GM12878 (cell line): ENCODE data around the gene SQSTM1. TPM values are rescaled to one million over a fixed set of nuclear protein-coding genes. Genes with fewer than 3 reads are reported as not detected.

Experiments
- ATAC-seq: fragments of 200-7000 bp; cut with Tn5 transposase; 3 replicates; pipeline ENCODE4 v1.9.1; 2020; ENCODE audit warnings: mild to moderate bottlenecking, moderate library complexity
- BruUV-seq: library from RNA; stranded (reverse); fragments of 400-500 nt; replicated peaks from 2 replicates; lab custom pipeline; 2021; lab: Mats Ljungman, UMichigan
- CTCF ChIA-PET: fragments of 300-600 bp; sonication (Branson Sonifier 250); formaldehyde crosslinking; extraction: SDS; loops from one replicate; lab custom pipeline; 2021; ENCODE audit warnings: inconsistent platforms; lab: Yijun Ruan, JAX
- POLR2A ChIA-PET: fragments of 350-600 bp; formaldehyde crosslinking; extraction: SDS; loops from one replicate; lab custom pipeline; 2021; ENCODE audit warnings: inconsistent platforms; lab: Charles Lee
- RAD21 ChIA-PET: fragments of 300-600 bp; sonication (Branson Sonifier 250); formaldehyde crosslinking; loops from one replicate; lab custom pipeline; 2023; ENCODE audit warnings: antibody characterized with exemption; ENCODE audit not compliant: unreplicated experiment; lab: Charles Lee
- SMC1A ChIA-PET: fragments of 300-600 bp; sonication (Branson Sonifier 250); formaldehyde crosslinking; loops from one replicate; lab custom pipeline; 2023; ENCODE audit not compliant: unreplicated experiment, uncharacterized antibody; lab: Charles Lee
- DNase-seq: peaks from one replicate; pipeline ENCODE4 v3.0.0-alpha.2; 2011; ENCODE audit warnings: low read depth, low spot score
- FAIRE-seq: peaks from 3 replicates; lab custom pipeline; 2011; peaks lifted over from hg19 to GRCh38; lab: Jason Lieb, UNC
- H2AFZ ChIP-seq: 2 replicates; pipeline ENCODE4 v1.6.0; 2011; ENCODE audit warnings: low read depth, low read length, control low read depth; ENCODE audit not compliant: control insufficient read depth
- H3K27ac ChIP-seq: 2 replicates; pipeline ENCODE4 v1.5.1; 2011; ENCODE audit warnings: control low read depth; ENCODE audit not compliant: control insufficient read depth, insufficient read depth
- H3K27me3 ChIP-seq, 2 experiments: replicated peaks in 1 of 2; 2 replicates each; pipeline versions ENCODE4 v1.6.0 to v1.6.1; 2011; ENCODE audit warnings: low read length in 1 of 2; ENCODE audit not compliant: control insufficient read depth in 2 of 2, insufficient read depth in 2 of 2
- H3K36me3 ChIP-seq, 2 experiments: 2 replicates each; pipeline ENCODE4 v1.5.1; 2011; ENCODE audit warnings: low read length in 1 of 2; ENCODE audit not compliant: control insufficient read depth in 2 of 2, insufficient read depth in 2 of 2
- H3K4me1 ChIP-seq: 2 replicates; pipeline ENCODE4 v1.6.1; 2011; ENCODE audit warnings: mild to moderate bottlenecking, low read length, moderate library complexity, mixed read lengths; ENCODE audit not compliant: control insufficient read depth, insufficient read depth
- H3K4me2 ChIP-seq: 2 replicates; pipeline ENCODE4 v1.6.0; 2011; ENCODE audit warnings: control low read depth; ENCODE audit not compliant: control insufficient read depth, insufficient read depth
- H3K4me3 ChIP-seq: fragments of 200-600 bp; sonication (generic); 2 replicates; pipeline ENCODE4 v1.5.1; 2016
- H3K79me2 ChIP-seq: 2 replicates; pipeline ENCODE4 v1.6.0; 2011; ENCODE audit warnings: low read length; ENCODE audit not compliant: control insufficient read depth, insufficient read depth
- H3K9ac ChIP-seq: 2 replicates; pipeline ENCODE4 v1.8.0; 2011; ENCODE audit warnings: low read length, control low read depth, mixed read lengths; ENCODE audit not compliant: control insufficient read depth, insufficient read depth
- H3K9me3 ChIP-seq: replicated peaks from 3 replicates; pipeline ENCODE4 v1.5.1; 2011; ENCODE audit warnings: mild to moderate bottlenecking, low read length; ENCODE audit not compliant: control insufficient read depth, insufficient read depth
- H4K20me1 ChIP-seq: 2 replicates; pipeline ENCODE4 v1.6.0; 2011; ENCODE audit not compliant: control insufficient read depth, insufficient read depth
- CHD2 ChIP-seq: IDR thresholded peaks from 2 replicates; pipeline ENCODE4 v1.6.1; 2011; ENCODE audit warnings: low read depth, low read length, improper control_type of control experiment, borderline replicate concordance
- CUX1 ChIP-seq: IDR thresholded peaks from 2 replicates; pipeline ENCODE4 v1.6.1; 2012; ENCODE audit warnings: improper control_type of control experiment, low read depth, low read length; ENCODE audit not compliant: insufficient replicate concordance
- JUNB ChIP-seq: IDR thresholded peaks from 2 replicates; pipeline ENCODE4 v1.6.1; 2016; ENCODE audit warnings: antibody characterized with exemption, mild to moderate bottlenecking
- NR2F1 ChIP-seq: fragments of 450-650 bp; conservative IDR thresholded peaks from 2 replicates; pipeline ENCODE4 v1.6.1; 2017; ENCODE audit warnings: mild to moderate bottlenecking
- PKNOX1 ChIP-seq: fragments of 450-650 bp; IDR thresholded peaks from 2 replicates; pipeline ENCODE4 v1.6.1; 2016; ENCODE audit warnings: mild to moderate bottlenecking
- SMARCA5 ChIP-seq: fragments of 450-650 bp; IDR thresholded peaks from 2 replicates; pipeline ENCODE4 v1.6.1; 2017; ENCODE audit warnings: mild to moderate bottlenecking
- STAT3 ChIP-seq: IDR thresholded peaks from 2 replicates; pipeline ENCODE4 v1.6.1; 2011; ENCODE audit warnings: low read depth, low read length, improper control_type of control experiment
- SUPT20H ChIP-seq: IDR thresholded peaks from 2 replicates; pipeline ENCODE4 v1.6.1; 2011; ENCODE audit warnings: low read depth, mild to moderate bottlenecking, low read length, moderate library complexity, borderline replicate concordance; ENCODE audit not compliant: control insufficient read depth
- TBL1XR1 ChIP-seq: IDR thresholded peaks from 2 replicates; pipeline ENCODE4 v1.6.1; 2012; ENCODE audit warnings: low read depth, low read length, improper control_type of control experiment
- USF1 ChIP-seq: IDR thresholded peaks from 2 replicates; pipeline ENCODE4 v1.6.1; 2011; ENCODE audit warnings: borderline replicate concordance, low read depth, mild to moderate bottlenecking, moderate library complexity, mixed read lengths, low read length; ENCODE audit not compliant: insufficient read depth; ENCODE audit errors: extremely low read length
- ZBTB33 ChIP-seq: fragments of 450-650 bp; IDR thresholded peaks from 2 replicates; pipeline ENCODE4 v1.6.1; 2017; ENCODE audit warnings: mild to moderate bottlenecking
- ZNF217 ChIP-seq: fragments of 450-650 bp; IDR thresholded peaks from 2 replicates; pipeline ENCODE4 v1.6.1; 2017; ENCODE audit warnings: antibody characterized with exemption, mild to moderate bottlenecking
- ZNF622 ChIP-seq: fragments of 450-650 bp; IDR thresholded peaks from 2 replicates; pipeline ENCODE4 v1.6.1; 2017; ENCODE audit warnings: mild to moderate bottlenecking, inconsistent platforms
- WGBS: methylation state at CpG from one replicate; pipeline ENCODE4 v1.1.6; 2016; ENCODE audit warnings: low lambda C conversion rate; ENCODE audit not compliant: insufficient replicate concordance, insufficient coverage; ENCODE audit errors: missing lambda C conversion rate; 5-methylcytosine and 5-hydroxymethylcytosine counted together
- in situ Hi-C: fragments of 300-500 bp; cut with MboI; formaldehyde crosslinking; loops from 9 replicates; pipeline ENCODE4 v1.14.3; 2018; ENCODE audit warnings: mixed read lengths
- intact Hi-C: fragments of 100-400 bp; cut with micrococcal nuclease; formaldehyde crosslinking; loops from one replicate; pipeline ENCODE4 v1.14.2; 2022; ENCODE audit not compliant: unreplicated experiment
- polyA plus RNA-seq, 11 experiments: library from polyadenylated mRNA; depleted of rRNA in 4 of 11; unstranded in 6 of 11; stranded (reverse) in 5 of 11; fragments of >200 nt; fragmentation: Nextera tagmentation in 4 of 11; fragmentation: Illumina TruSeq in 1 of 11; extraction: Ambion mirVana in 4 of 11; extraction: Trizol in 1 of 11; gene quantifications; 1 replicate in 1 of 11; 2 replicates in 10 of 11; pipeline versions ENCODE4 v1.2.1 to v1.2.3, GENCODE V29; 2011 to 2016; ENCODE audit warnings: inconsistent platforms in 2 of 11, missing spikeins in 2 of 11, low read depth in 1 of 11
- total RNA-seq, 4 experiments: library from RNA; depleted of rRNA in 3 of 4; stranded (reverse); fragments of >200 nt in 3 of 4; fragmentation: Illumina TruSeq in 1 of 4; extraction: Trizol in 1 of 4; gene quantifications; 2 replicates each; pipeline versions ENCODE4 v1.2.1 to v1.2.3, GENCODE V29; 2013 to 2021

The SQSTM1 gene
- total and polyA plus RNA-seq, 10 of the 15 experiments (the other 5 are each of a cell fraction or from before 2014, with no cell fraction given), result 6.3 to 138 (median 62.1) TPM

- POLR2A ChIA-PET, result no interaction called here
- Histone ChIP-seq H3K27me3 (no peaks in the 10 kb centered on the region), H4K20me1 (no peaks in the 10 kb centered on the region), H3K9me3 (no peaks in the 10 kb centered on the region), H3K79me2 (no peaks in the 10 kb centered on the region; the same call in 1 of the 2 replicates), H3K9ac (no peak overlapping the region), H3K36me3 (peaks cover 24 to 33% of the 10 kb centered on the region in 2 experiments), H3K27ac (no peak overlapping the region), H3K4me1 (no peaks in the 10 kb centered on the region), H3K4me3 (no peak overlapping the region), H3K4me2 (no peak overlapping the region), H2AFZ (no peak overlapping the region)
- CTCF ChIA-PET, result interaction anchor here (1.1 to 2.3 kb wide), 2 partner anchors 9 to 84 kb away, joined by 4 to 17 read pairs; no protein-coding TSS in a partner anchor
- DNase-seq (no peak), ATAC-seq (no peak), FAIRE-seq (no peak)
- RAD21 ChIA-PET, result no interaction called here
- BruUV-seq, result no TSS peak
- intact Hi-C loops (no loop called here), in situ Hi-C loops (no loop called here)
- TF ChIP-seq CHD2 (no peak), NR2F1 (no peak), USF1 (no peak), SMARCA5 (no peak), TBL1XR1 (no peak), CUX1 (no peak), ZNF217 (no peak), ZNF622 (no peak), SUPT20H (no peak), PKNOX1 (no peak), ZBTB33 (no peak), STAT3 (no peak), JUNB (no peak)
- 97% methylated on average over 6 of the region's 6 CpGs for WGBS
- SMC1A ChIA-PET, result no interaction called here
Measured at GRCh38 chr5:179772351-179772750, 48.4 kb upstream of the SQSTM1 start.
